Left renal pelvis (tissue), 4 donors: ENCODE results near the gene TNKS1BP1. TPM values are rescaled to one million over a fixed set of nuclear protein-coding genes. Genes with fewer than 3 reads are reported as not detected.

Experiments used
- DNase-seq, 4 donors: peaks; one replicate each; pipeline ENCODE4 v3.0.0-alpha.2; 2013; ENCODE audit warnings: low read depth in 4 of 4, low spot score in 3 of 4
- polyA plus RNA-seq, 4 donors: library from polyadenylated mRNA; unstranded; fragments of 120-200 nt; gene quantifications; one replicate each; pipeline ENCODE4 v1.2.1, GENCODE V29; 2013; ENCODE audit not compliant: insufficient read length in 4 of 4

Gene TNKS1BP1
- polyA plus RNA-seq, 4 donors, result 64.2 to 77.6 (median 72.4) TPM

GRCh38 chr11:57274904-57275498 lies 49.8 kb downstream of the TNKS1BP1 start:
- DNase-seq, result no peak

GRCh38 chr11:57273448-57274058 lies 51.2 kb downstream of the TNKS1BP1 start:
- DNase-seq, result no peak

DNA sequence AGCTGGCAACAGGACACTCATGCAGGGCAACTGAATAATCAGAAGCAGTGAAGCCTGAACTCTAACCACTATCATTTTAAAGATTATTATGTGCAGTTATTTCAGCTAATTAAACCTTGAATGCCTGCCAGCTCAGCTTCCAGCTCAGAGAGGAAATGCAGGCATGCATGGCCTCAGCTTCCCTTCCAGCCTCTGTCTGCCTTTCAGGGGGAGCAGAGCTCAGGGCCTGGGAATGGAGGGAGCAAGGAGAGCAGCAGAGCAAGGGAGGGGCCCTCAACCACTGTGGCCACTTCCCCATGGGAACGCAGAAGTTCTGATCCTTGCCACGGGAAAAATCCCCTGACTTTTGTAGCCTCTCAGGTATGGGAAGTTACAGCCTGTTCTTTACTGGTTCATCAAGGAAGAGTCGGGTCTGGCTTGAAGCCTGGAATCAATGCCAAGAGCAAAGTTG lies 55.2 kb downstream of the TNKS1BP1 start:
- DNase-seq, result no peak

DNA sequence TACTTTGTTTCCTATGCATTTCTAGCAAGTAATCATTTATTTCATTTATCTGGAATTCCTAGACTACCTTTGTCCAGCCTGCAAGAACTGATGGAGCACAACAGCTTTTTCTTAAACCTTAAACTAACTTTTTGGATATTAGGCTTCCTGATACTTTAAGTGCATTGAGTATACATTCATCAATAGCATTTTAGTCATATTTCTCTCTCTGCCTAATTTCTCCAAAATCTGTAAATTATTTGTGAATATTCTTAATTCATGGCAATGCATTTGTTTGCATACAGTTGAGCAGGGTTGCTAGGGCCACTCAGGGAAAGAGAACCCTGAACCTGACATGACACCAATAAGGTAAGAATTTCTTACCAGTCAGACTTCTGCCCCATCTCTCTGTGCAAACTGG lies 58.6 kb downstream of the TNKS1BP1 start:
- no peak for DNase-seq

DNA sequence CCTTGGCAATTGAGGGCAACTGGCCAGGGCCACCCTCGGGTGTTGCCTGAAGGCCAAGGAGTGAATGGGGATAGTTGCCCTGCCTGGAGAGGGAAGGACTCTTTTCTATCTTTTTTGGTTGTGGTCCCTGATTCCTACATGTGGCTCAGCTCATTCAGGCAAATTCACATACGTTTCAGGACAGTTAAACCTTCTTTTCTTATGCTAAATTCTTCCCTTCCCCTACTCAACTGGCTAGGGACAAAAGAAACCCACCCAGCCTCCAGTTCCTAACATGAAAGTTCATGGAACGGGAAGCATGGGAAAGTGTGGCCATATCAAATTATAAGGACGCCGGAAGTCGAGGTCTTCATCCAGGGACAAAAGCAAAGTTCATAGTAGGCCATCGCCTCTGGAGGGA lies 61.4 kb downstream of the TNKS1BP1 start:
- DNase-seq, result no peak

DNA sequence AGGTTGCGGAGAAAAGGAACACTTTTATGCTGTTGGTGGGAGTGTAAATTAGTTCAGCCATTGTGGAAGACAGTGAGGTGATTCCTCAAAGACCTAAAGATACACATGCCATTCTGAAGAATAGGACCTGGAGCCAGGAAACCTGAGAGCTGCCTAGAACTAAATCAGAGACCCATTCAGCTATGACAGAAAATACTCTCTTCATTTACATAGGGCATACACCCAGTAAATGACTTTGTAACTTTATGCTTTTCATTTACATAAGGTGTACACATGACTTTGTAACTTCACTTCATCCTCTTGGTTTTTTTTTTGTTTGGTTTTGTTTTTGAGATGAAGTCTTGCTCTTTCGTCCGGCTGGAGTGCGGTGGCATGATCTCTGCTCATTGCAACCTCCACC lies 62.6 kb downstream of the TNKS1BP1 start:
- DNase-seq, result no peak

- DNase-seq, result no peak
Measured at GRCh38 chr11:57260937-57261783, 63.6 kb downstream of the TNKS1BP1 start.

DNA sequence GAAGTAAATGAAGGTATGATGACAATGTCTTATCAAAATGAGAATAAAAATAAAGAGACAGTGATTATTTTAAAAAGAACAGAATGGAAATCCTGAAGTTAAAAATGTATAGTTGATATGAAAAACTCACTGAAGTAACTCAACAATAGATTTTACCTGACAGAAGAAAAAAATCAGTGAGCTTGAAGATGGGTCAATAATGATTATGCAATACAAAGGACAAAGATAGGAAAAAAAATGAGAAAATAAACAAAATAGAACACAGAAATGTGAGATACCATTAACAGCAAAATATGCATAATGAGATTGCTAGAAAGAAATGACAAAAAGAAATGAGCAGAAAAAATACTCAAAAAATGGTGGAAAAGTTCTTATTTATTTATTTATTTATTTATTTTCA lies 68.6 kb downstream of the TNKS1BP1 start:
- no peak for DNase-seq

DNA sequence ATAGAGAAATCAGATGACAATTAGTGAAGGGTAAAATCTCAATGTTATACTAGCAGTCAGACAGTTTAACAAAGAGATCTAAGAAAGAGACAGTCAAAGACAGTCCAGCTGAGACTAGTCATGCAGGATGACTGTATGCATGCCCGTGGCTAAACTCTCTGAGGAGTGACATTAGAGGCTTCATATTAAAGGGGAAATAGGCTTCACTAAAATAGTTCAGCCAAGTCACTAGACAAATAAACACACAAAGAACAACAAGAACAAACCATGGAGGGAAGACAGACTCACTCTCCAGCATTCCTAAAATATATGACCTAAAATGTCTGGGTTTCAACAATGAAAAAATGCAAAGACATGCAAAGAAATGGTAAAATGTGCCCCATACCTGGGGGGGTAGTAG lies 69.1 kb downstream of the TNKS1BP1 start:
- DNase-seq, result no peak

- no peak for DNase-seq
Measured at GRCh38 chr11:57254631-57255030, 70.1 kb downstream of the TNKS1BP1 start.

DNA sequence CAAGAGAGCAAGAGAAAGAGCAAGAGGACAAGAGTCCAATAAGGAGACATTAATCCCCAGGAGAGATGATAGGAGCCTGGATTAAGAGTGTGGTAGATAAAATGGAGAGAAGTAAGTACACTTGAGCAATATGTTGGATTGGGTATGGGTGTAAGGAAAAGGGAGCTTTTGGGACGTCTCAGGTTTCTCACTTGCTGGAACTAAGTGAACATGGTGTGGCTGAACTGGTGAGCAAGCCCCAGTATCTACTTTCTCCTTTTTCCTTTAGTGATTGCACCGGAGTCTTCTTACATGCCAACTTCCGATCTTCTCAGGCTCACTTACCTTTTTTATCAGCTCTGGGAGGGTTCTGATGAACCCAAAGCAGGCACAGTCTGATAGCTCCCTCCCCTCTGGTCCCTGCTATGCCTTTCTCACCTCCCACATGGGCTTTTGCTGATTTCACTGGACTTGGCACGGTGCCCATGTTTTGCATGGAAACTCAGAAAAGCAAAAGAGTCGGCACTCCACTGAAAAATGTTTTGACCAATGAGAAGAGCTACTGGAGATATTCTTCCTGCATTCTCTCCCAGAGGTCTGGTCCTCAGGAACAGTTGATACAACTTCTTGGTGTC lies 73.2 kb downstream of the TNKS1BP1 start:
- no peak for DNase-seq

- DNase-seq, result no peak
Measured at GRCh38 chr11:57251037-57251436, 73.7 kb downstream of the TNKS1BP1 start.

Other genes starting within 250 kb of the TNKS1BP1 start
- gene LRRC55, start 143.0 kb downstream of the TNKS1BP1 start, polyA plus RNA-seq, result 1 to 10 TPM; 2.0 to 6.4 (median 5.8) TPM
- 10 to 100 TPM; 66.7 to 86.7 (median 85.4) TPM for gene APLNR, start 87.7 kb downstream of the TNKS1BP1 start, polyA plus RNA-seq
- gene SSRP1, start 10.9 kb upstream of the TNKS1BP1 start, polyA plus RNA-seq, result 100 to 1,000 TPM; 116 to 210 (median 176) TPM
- 10 to 100 TPM in 1 of 4 donors, 1 to 10 TPM in 2, under 1 TPM in 1; 0.40 to 14.4 (median 1.6) TPM for gene P2RX3, start 13.4 kb upstream of the TNKS1BP1 start, polyA plus RNA-seq
- gene PRG3, start 56.2 kb upstream of the TNKS1BP1 start, polyA plus RNA-seq, result 1 to 10 TPM in 1 of 4 donors, under 1 TPM in 3; 0.19 to 1.2 (median 0.45) TPM
- gene PRG2, start 65.7 kb upstream of the TNKS1BP1 start, polyA plus RNA-seq, result 1 to 10 TPM in 1 of 4 donors, under 1 TPM in 3; 0.20 to 2.2 (median 0.78) TPM
- gene SLC43A3, start 102.2 kb upstream of the TNKS1BP1 start, polyA plus RNA-seq, result 10 to 100 TPM; 24.1 to 29.1 (median 26.2) TPM
- gene RTN4RL2, start 135.6 kb upstream of the TNKS1BP1 start, polyA plus RNA-seq, result 1 to 10 TPM in 3 of 4 donors, under 1 TPM in 1; 1.00 to 3.6 (median 2.2) TPM
- gene SLC43A1, start 190.8 kb upstream of the TNKS1BP1 start, polyA plus RNA-seq, result 1 to 10 TPM; 4.9 to 9.7 (median 6.5) TPM
- 10 to 100 TPM; 42.2 to 52.6 (median 46.8) TPM for gene TIMM10, start 205.8 kb upstream of the TNKS1BP1 start, polyA plus RNA-seq
- gene SMTNL1, start 212.6 kb upstream of the TNKS1BP1 start, polyA plus RNA-seq, result under 1 TPM; 0.21 to 0.63 (median 0.38) TPM
- gene UBE2L6, start 242.7 kb upstream of the TNKS1BP1 start, polyA plus RNA-seq, result 10 to 100 TPM; 36.5 to 46.7 (median 42.3) TPM